ENCODE data around the gene RP9.
"Not testable (repeated sequence)": the region's sequence is repeated elsewhere in the genome, so short reads cannot be mapped to it uniquely, and the experiment has no call there.

RP9 gene

GRCh38 chr7:33100770-33101169 is 8.4 kb downstream of the RP9 start:
- DNase-seq = no peak

- no peak for DNase-seq
Observed at GRCh38 chr7:33099154-33099940, 9.9 kb downstream of the RP9 start.

GRCh38 chr7:33094745-33095275 is 14.4 kb downstream of the RP9 start:
- not testable (repeated sequence) for DNase-seq

GRCh38 chr7:33093266-33093665 is 15.9 kb downstream of the RP9 start:
- no peak for DNase-seq

GRCh38 chr7:33091641-33092191 is 17.5 kb downstream of the RP9 start:
- DNase-seq = no peak

GRCh38 chr7:33091111-33091531 is 18.1 kb downstream of the RP9 start:
- DNase-seq = no peak

- no peak for DNase-seq
Observed at GRCh38 chr7:33089142-33089541, 20.1 kb downstream of the RP9 start.

GRCh38 chr7:33087858-33088257 is 21.3 kb downstream of the RP9 start:
- DNase-seq = no peak

GRCh38 chr7:33087356-33087755 is 21.8 kb downstream of the RP9 start:
- no peak for DNase-seq

- DNase-seq = no peak
Observed at GRCh38 chr7:33079763-33080690, 29.2 kb downstream of the RP9 start.

- DNase-seq = no peak
Observed at GRCh38 chr7:33079096-33079495, 30.1 kb downstream of the RP9 start.

- DNase-seq = no peak
Observed at GRCh38 chr7:33076737-33077136, 32.5 kb downstream of the RP9 start.

GRCh38 chr7:33075818-33076518 is 33.2 kb downstream of the RP9 start:
- no peak for DNase-seq

GRCh38 chr7:33073243-33073642 is 36.0 kb downstream of the RP9 start:
- no peak for DNase-seq

GRCh38 chr7:33072471-33072870 is 36.7 kb downstream of the RP9 start:
- DNase-seq = no peak

GRCh38 chr7:33070831-33071230 is 38.4 kb downstream of the RP9 start:
- DNase-seq = no peak

- no peak for DNase-seq
Observed at GRCh38 chr7:33070277-33070676, 38.9 kb downstream of the RP9 start.

GRCh38 chr7:33067921-33068320 is 41.3 kb downstream of the RP9 start:
- no peak for DNase-seq

GRCh38 chr7:33066771-33067170 is 42.4 kb downstream of the RP9 start:
- no peak for DNase-seq

GRCh38 chr7:33065981-33066380 is 43.2 kb downstream of the RP9 start:
- no peak for DNase-seq

- DNase-seq = peak; percentile 75 to 90 (median 84)
Observed at GRCh38 chr7:33062782-33063443, 46.3 kb downstream of the RP9 start.

Data from activated naive CD4-positive, alpha-beta T cell (primary cell).